Measurements from ENCODE around the gene PAX5.

DNA sequence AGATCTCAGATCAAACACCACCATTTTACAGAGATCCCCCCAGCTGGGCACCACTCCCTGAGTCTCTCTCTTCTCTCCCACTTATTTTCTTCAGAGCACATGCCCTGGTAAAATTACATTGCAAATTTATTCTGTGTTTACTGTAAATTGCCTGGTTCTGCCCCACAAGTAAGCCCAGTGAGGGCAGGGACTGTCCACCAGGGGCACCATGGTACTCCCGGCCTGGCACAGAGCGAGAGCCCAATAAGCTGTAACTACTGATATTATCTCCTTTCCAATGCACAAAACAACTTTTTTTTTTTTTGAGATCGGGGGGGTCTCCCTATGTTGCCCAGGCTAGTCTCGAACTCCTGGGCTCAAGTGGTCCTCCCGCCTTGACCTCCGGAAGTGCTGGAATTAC is 123.0 kb downstream of the PAX5 start:
- TF ChIP-seq, protein P1, sequence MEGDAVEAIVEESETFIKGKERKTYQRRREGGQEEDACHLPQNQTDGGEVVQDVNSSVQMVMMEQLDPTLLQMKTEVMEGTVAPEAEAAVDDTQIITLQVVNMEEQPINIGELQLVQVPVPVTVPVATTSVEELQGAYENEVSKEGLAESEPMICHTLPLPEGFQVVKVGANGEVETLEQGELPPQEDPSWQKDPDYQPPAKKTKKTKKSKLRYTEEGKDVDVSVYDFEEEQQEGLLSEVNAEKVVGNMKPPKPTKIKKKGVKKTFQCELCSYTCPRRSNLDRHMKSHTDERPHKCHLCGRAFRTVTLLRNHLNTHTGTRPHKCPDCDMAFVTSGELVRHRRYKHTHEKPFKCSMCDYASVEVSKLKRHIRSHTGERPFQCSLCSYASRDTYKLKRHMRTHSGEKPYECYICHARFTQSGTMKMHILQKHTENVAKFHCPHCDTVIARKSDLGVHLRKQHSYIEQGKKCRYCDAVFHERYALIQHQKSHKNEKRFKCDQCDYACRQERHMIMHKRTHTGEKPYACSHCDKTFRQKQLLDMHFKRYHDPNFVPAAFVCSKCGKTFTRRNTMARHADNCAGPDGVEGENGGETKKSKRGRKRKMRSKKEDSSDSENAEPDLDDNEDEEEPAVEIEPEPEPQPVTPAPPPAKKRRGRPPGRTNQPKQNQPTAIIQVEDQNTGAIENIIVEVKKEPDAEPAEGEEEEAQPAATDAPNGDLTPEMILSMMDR (conservative IDR thresholded peaks at IDR 0.05 in 1 of 2, IDR thresholded peaks at IDR 0.05 in 1 of 2; ENCODE audit: low read depth in 1 of 2, low read length in 2 of 2), result no peak
- no peak for TF ChIP-seq EZH2 (IDR thresholded peaks at IDR 0.05; ENCODE audit: low read length, missing control alignments)
